ENCODE results near the gene MEI1. TPM values are rescaled to one million over a fixed set of nuclear protein-coding genes. Genes with fewer than 3 reads are reported as not detected.
"Not testable (repeated sequence)": the region's sequence is repeated elsewhere in the genome, so short reads cannot be mapped to it uniquely, and the experiment has no call there.

MEI1 gene
- total RNA-seq, 1 experiment from 2014 or later: not detected

DNA sequence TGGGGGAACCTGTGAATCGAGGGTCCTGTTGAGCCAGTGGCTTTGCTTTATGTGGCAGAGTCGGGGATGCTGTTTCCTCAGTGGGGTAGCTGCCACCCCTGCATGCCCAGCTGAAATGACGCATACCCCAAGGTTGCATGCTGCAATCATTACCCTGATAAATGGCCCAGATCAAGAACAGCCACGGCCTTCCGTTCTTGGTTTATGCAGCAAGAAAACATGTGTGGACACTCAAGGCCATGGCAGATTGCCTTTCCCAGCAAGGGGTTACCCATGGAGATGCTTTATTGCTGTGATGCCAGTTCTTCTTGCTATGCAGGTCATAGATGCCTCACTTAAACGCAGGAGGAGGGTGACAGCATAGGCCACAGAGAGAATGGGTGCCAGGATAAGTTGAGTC is 119.3 kb downstream of the MEI1 start:
- DNase-seq (ENCODE audit: low spot score): no peak

DNA sequence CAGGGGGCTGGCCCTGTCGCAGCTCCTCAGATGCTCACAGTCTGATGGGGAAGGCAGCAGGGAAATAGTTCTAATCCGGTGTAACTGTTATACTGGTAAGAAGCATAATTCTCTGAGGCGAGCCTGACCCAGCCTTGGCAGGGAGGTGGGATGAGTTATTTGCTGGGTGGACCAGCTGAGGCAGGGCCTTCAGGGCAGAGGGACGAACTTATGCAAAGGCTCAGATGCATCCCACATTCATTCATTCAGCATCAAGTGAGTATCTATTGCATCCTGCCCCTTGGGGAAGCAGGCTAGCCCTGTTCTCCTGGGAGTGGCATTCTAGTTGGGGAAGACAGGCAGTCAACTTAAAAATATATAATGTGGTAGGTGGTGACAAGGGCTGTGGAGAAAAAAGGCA is 120.0 kb downstream of the MEI1 start:
- no peak for DNase-seq (ENCODE audit: low spot score)

DNA sequence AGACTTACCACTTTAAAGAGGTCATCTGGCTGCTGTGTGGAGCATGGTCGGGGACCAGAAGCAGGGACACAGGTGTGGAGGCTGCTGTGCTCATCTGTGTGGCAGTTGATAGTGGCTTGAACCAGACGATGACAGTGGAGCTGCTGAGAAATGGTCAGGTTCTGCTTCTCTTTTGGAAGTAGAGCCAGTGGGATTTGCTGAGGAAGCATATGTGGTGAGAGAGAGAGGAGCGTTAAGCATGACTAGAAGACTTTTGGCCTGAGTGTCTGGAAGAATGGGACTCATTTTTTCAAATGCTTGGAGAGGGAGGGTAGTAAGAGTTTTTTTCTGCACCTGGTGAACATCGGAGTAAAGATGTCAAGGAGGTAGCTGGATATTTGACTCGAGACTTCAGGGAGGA is 121.1 kb downstream of the MEI1 start:
- DNase-seq (ENCODE audit: low spot score): no peak

DNA sequence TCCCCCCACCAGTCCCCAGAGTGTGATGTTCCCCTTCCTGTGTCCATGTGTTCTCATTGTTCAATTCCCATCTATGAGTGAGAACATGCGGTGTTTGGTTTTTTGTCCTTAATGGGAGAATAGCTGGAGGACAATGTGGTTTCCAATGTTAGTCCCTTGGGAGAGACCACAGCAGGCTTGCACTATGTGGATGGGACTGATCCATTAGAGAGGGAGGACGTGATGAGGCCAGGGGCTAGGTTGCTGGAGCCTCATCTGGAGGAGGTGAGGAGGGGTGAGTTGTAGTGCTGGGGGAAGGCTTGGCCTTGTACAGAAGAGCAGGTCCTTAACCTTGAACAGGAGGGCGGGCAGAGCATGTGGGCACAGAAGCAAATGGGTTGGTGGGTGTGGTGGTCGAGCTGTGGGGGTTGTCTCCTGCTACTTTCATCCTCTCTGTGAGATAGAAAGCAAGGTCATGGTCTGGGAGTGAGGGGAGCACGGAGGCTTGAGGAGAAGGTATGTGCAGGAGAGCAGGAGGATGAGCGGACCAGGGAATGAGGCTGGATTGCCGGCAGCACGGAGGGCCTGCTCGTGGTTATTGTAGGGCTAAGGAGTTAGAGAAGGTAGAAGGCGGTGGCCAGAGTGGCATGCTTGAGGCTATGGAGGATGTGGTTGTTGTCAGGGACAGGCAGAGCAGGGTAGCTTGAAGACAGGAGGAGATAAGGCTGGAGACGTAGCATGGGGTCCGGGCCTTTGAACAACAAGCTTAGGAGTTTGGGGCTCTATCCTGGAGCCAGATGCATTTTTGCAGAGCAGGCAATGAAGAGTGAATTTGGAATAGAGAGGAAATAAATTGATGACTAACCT is 122.4 kb downstream of the MEI1 start:
- DNase-seq (ENCODE audit: low spot score): no peak

DNA sequence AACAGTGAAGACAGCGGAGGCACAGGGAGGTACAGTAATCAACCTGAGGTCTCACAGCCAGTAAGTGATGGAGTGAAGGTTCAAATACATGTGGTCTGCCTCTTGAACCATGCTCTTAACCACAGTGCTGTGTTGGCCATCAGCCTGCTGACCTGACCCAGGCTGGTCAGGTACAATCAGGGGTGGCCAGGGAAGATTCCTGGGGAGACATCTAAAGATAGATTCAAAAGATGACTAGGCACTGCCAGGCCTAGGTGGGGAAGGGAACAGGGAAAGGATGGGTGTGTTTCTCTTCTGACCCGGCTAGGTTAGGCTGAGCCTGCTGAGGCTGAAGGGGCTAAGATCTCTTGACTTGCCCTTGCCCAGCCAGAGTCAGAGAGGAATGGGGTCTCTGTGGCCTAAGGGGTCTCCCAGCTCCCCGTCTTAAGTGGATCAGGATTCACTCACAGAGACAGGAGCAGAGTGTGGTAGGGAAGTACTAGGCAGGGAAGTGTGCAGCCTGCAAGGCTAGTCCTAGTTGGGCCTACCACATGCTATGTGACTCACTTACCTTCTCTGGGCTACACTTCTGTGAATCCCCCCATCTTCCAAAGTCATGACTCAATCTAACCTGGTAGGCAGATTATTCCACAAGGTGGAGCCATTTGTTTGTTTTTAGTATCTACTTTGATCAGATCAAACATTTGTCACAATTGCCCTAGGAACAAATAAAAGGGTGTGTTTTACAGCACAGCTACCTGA is 123.2 kb downstream of the MEI1 start:
- DNase-seq (ENCODE audit: low spot score): peak; percentile 38

DNA sequence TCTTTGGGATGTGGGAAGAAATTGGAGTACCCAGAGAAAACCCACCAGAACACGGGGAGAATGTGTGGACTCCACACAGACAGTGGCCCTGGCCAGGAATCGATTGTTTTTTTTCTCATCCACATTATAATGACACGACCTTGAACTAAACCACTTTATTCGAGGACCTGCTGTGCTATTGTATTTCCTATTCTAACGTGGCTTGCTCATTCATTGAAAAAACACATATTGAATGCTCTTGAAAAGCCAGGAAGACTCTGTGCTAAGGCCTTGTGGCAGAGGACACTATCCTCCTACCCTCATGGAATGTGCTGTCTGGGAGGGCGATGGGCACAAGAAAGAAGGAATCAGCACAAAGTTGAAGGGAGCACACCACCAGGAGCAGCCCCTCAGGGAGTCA is 124.5 kb downstream of the MEI1 start:
- no peak for DNase-seq (ENCODE audit: low spot score)

DNA sequence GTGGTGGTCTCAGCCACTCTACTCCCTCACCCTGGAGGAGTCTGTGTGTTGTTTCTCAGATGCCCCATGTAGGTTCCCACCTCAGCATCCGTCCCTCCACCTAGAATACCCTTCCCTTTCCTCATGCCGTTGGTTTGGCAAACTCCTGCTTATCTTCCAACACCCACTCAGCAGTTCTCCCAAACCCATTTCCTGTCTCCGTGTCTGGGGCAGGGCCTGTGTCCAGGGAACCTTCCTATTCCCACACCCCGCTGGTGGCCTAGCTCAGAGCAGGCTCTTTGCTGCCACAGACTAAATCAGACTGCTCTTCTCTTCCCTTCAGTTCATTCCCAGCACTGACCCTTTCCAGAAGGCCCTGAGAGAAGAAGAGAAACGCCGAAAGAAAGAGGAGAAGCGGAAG is 126.1 kb downstream of the MEI1 start:
- DNase-seq (ENCODE audit: low spot score): no peak

DNA sequence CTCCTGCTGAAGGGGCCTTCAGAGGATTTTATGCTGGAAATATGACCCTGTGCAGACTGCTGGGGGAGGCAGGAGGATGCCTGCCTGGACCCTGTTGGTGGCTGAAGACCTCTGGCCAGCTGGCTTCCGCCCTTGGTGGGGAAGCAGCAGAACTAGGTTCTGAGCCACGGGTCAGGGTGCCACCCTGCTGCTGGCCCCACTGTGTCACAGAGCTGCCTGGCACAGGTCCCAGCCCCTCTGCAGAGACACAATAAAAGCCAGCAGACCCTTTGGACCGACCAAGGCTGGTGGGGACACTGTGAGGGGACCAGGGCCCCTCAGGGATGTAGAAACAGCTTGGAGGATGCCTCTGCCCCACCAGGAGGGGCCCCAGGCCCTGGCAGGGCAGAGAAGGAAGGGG is 126.7 kb downstream of the MEI1 start:
- DNase-seq (ENCODE audit: low spot score): no peak

DNA sequence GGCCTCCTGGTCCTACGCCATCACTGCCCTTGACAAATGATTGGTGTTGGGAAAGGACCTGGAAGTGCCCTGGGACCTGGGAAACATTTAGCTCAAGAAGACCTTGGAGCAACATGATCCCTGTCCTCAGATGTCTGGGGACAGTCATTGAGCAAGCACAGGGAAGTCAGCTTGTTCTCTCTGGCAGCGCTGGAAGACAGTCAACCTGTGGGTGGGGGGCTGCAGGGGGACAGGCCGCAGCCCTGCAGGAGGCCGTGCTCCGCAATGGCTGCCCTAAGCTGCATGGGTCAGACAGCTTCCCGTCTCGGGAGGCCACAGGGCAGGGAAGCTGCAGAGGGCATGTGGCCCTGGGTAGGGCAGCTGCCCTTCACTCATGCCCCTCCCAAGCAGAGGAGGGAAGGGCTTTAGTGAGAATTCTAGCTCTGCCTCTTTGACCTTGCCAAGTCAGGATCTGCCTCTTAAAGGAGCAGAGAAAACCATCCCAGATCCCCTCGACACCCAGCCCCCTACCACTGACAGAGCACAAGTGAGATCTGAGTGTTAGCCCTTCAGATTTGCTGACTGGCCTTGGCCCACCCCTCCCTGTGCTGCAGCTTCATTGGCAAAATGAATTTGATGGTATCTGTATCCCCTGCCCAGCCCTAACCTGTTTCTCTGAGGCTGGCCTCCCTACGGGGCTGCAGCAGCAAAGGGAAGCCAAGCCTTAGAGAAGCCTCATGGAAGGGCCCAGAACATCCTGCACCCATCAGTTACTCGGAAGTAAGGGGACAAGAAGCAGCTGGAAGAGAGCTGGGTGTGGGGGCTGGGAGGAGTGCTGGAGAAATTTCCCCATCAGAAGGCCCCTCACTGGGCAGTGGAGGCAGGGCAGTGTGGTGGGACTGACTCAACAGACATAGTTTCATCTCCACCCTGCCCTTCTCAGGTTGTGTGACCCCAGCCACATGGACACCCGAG is 127.4 kb downstream of the MEI1 start:
- no peak for DNase-seq (ENCODE audit: low spot score)

DNA sequence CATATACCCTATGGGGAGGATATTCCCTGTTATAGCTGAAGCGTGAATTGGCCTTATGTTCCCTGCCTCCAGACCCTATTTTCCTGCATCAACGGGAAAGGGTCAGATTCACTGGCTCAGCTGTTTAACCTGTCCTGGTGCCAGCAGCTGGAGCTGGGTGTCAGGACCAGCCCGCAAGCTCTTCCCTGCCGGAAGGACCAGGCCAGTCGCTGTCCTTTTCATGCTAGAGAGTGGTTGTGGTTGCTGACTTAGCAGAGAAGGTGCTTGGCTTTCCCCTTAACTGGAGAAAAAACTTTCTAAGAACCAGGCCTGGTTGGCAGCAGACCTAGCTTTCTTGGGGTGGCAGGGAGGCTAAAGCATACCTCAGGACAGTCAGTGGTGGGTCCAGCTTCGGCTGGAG is 128.4 kb downstream of the MEI1 start:
- no peak for DNase-seq (ENCODE audit: low spot score)

DNA sequence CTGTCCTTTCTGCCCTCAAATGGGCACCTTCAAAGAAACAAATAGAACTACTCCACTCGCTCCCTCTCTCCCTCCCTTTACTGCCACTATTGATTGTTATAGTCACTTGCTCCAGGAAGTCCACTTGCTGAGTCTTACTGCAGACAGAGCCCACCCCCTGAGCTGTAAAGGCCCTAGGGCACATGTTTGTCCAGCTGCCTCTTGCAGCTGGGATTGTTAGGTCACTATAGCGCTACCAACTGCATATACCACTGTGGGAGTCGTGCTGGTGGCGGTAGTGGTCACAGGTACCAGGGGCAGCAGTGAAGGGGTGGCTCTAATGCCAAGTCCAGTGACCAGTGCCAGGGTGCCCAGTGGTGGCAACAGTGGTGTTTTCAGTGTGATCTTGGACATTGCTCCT is 129.2 kb downstream of the MEI1 start:
- no peak for DNase-seq (ENCODE audit: low spot score)

DNA sequence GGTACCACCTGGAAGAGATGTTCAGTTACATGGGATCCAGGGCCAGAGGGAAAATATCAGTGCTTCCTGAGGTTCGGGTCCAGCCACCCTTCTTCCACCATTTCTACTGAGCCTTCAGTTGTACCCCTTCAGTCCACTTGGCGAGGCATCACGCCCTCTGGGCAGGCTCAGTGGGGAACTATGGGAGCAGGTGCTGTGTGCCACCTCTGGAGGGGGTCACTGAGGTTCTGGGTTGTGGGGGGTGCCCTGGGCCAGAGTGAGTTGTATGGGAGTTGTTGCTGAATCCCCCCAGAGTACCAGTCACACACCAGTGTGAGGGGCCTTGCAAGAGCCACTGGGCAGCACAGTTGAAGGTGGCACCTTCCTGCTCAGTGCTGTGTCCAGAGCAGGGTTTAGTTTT is 130.9 kb downstream of the MEI1 start:
- no peak for DNase-seq (ENCODE audit: low spot score)

DNA sequence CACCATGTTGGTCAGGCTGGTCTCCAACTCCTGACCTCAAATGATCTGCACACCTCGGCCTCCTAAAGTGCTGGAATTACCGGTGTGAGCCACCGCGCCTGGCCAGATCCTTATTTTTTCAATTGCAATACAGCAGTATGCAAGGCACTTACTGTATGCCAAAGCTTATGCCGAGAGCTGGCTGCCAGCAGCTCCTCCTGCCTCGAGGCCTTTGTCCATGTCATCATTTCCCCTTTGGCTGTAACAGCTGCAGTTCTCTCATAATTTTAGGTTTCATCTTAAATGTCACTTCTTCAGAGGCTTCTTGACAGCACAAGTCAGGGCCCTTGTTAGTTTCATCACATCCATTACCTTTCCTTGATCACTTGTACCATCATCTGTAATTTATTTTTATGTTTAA is 132.1 kb downstream of the MEI1 start:
- DNase-seq (ENCODE audit: low spot score): no peak

DNA sequence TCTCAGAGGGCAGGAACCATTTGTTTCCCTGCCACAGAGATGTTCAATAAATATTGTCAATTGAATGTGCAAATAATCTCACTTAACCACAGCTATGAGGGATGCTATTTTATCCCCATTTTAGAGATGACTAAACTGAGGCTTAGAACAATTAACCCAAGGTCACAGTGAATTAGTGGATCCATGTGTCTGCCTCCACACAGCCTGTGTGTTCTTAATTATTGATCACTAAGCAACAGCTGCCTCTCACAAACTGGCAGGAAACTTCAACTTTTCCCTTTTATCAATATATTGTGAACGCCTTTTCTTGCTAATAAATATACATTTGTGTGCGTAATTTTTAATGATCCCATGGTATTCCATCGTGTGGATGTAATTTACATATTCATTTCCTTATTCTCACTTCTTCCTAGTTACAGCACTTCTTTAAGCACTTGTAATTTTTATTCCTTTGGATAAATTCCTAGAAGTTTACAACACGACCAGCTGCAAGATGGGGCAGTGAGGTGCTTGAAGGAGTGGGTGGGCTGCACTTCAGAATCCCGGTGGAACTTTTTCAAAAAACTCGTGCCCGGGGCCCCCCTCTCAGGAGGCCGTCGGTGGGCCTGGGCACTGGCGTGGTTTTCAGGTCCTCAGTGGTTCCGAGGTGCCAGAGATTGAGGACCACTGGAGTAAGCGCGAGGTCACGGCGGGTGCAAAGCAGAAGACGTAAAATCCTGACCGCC is 132.7 kb downstream of the MEI1 start:
- no peak for DNase-seq (ENCODE audit: low spot score)

DNA sequence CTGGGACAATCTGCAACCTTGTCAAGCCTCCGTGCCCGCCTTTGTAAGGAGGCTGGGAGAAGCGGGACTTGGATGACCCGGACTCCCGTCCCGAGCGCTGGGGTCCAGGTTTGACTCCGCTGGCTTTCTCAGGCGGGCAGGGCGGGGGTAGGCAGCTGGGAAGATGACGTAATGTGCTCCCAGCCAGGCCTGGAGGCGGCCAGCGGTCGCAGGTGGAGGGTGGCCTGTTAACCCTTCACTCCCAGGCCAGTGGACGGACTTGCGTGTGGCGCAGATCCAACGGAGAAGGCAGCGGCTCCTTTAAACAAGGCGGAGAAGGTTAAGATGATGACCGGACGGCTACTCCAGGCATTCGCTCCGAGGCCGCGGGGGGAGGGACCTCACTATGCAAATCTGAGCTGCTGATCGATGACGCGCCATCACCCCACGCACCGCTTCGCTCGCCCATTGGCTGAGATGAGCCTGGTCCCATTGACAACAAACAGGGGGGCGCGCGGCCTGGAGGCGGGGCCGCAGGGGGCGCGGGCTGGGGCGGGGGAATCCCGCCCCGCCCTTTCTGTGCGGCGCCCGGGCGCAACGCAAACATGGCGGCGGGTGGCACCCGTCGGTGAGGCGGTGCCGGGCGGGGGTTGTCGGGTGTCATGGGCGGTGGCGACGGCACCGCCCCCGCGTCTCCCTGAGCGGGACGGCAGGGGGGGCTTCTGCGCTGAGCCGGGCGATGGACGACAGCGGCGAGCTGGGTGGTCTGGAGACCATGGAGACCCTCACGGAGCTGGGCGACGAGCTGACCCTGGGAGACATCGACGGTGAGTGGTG is 133.5 kb downstream of the MEI1 start, which contains the start of gene SREBF2:
Gene SREBF2 (plus strand): TSS at position 553 of the 816 bp plus-strand sequence. CDS start 166 bp downstream, at position 719.
- peak; percentile 99 for DNase-seq (ENCODE audit: low spot score)

DNA sequence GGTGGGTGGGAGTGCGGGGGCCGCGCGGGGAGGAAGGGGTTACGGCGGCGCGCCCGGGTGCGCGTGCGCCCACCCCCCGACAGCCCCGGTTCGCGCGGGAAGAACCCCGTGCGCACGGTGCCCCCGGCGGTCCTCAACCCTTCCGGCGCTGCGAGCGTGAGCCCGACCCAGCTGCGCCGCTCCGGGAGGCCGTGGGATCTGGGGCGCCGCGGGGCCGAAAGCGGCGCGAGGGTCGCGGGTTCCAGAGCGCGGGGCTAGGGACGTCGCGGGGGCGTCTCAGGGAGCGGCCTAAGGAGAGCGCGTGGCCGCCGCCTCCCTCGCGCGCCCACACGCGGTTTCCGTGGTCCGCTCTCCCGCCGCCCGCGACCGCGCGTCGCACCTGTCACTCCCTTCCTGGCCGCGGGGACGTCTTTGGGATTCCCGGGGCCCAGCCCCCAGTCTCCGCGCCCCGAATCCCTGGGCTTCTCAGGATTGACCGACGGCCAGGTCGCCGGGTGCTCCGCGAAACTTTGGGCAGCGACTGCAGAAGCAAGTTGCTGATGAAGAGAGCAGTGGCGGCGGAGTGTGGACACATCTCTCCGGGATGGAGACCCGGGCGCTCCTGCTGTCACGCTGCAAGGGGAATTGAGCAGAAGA is 134.2 kb downstream of the MEI1 start:
- no peak for DNase-seq (ENCODE audit: low spot score)

DNA sequence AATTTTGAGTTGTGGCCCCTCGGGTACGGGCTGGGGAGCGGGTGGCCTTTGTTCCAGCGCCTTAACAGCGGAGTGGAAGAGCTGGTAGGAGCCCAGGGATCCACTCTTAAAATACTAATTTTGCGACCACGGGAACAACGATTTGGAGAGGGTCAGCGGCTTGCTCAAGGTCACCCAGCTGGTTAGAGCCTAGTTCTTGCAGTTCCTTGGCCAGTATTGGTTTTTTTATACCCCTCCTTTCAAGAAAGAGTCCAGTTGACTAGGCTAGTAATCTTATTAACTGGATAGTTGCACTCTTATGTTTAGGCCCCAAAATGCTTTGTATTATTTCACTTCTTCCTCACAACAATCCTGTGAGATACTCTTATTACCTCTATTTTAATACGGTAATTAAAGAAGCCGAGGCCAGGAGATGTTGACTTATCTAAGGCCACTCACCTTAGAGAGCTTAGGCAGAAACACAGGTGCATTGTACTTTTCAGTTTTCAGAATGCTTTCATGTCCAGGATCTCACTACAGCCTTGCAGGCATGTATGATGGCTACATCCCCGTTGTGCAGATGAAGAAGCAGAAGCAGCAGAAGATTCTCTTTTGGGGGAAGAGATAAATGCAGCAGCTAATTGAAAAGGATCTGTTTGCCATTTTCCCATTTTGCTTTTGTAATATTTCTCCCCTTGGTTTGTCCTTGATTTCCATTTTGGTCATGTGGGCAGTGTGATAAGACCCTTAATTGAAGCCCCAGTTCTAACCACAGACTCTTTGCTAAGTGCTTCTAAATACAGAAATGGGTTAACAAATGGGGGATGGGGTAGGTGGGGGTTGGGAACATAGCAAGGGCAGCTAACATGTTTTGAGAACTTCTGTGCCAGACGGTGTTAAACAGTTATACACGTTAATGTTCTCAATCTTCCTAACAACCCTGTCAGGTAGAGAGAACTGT is 135.0 kb downstream of the MEI1 start:
- no peak for DNase-seq (ENCODE audit: low spot score)

DNA sequence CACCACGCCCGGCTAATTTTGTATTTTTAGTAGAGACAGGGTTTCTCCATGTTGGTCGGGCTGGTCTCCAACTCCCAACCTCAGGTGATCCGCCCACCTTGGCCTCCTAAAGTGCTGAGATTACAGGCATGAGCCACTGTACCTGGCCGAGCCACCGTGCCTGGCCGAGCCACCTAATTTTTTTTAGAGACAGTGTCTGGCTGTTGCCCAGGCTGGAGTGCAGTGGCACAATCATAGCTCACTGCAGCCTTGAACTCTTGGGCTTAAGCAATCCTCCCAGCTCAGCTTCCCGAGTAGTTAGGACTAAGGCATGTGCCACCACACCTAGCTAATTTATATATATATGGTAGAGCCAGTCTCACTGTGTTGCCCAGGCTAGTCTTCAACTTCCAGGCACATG is 136.2 kb downstream of the MEI1 start:
- DNase-seq (ENCODE audit: low spot score): not testable (repeated sequence)

DNA sequence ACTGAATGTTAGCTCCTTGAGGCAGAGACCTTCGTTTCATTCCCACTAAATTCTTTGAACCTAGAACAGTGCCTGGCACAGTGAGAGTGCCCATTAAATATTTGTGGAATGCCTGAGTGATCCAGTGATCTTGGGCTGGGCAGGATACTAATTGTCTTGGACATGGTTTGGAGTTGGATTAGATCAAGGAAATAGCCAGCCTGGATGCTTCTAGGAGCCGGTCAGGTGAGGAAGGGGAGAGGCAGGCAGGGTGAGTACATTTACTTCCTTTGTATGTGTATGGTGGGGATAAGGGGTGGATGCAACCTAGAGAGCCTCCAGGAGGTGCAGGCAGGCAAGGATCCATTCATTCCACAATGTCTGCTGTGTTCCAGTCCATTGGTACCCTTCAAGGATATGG is 137.2 kb downstream of the MEI1 start:
- no peak for DNase-seq (ENCODE audit: low spot score)

Data from H4 (cell line).